ENCODE results near the gene TMED3. TPM values are rescaled to one million over a fixed set of nuclear protein-coding genes. Genes with fewer than 3 reads are reported as not detected.

The TMED3 gene
- total RNA-seq, 2 donors from 2014 or later = 140 to 220 TPM

DNA sequence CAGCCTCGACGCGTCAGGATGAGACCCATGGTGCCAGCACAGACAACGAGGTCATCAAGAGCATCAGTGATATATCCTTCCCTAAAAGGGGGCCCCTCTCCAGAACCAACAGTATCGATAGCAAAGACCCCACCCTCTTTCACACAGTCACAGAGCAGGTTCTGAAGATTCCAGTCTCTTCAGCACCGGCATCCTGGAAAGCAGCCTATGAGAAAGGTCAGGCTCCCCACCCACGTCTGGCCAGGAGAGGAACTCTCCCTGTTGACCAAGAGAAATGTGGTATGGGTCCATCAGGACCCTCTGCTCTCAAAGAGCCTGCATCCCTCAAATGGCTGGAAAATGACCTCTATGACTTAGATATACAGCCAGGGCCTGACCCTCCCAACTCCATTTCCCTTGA, 16.8 kb upstream of the TMED3 start:
- 63% methylated on average over 7 of the region's 7 CpGs for WGBS
- intact Hi-C loops (cut with DNase I) = no loop called here
- H3K9me3 ChIP-seq = no peaks in the 10 kb centered on the region

GRCh38 chr15:79296583-79296982, 14.3 kb upstream of the TMED3 start:
- intact Hi-C loops (cut with DNase I) = no loop called here
- no peak overlapping the region for H3K27ac ChIP-seq
- WGBS = 62% methylated on average over 4 of the region's 4 CpGs
- H3K36me3 ChIP-seq = no peaks in the 10 kb centered on the region
- TF ChIP-seq POLR2A (IDR thresholded peaks at IDR 0.05) (no peak), CTCF (IDR thresholded peaks at IDR 0.05) (no peak), POLR2AphosphoS5 (IDR thresholded peaks at IDR 0.05) (no peak)
- no peak overlapping the region for H3K4me3 ChIP-seq
- H3K27me3 ChIP-seq (replicated peaks; ENCODE audit: insufficient read depth) = no peaks in the 10 kb centered on the region
- no peak for DNase-seq (ENCODE audit: low spot score)
- no peaks in the 10 kb centered on the region for H3K4me1 ChIP-seq (replicated peaks)
- no peaks in the 10 kb centered on the region for H3K9me3 ChIP-seq

More for the DNA sequence above, 16.8 kb upstream of the TMED3 start:
- H3K4me3 ChIP-seq = no peak overlapping the region
- no peak for TF ChIP-seq POLR2A (IDR thresholded peaks at IDR 0.05)
- TF ChIP-seq POLR2AphosphoS5 (IDR thresholded peaks at IDR 0.05) = no peak
- TF ChIP-seq CTCF (IDR thresholded peaks at IDR 0.05) = no peak
- no peaks in the 10 kb centered on the region for H3K27me3 ChIP-seq (replicated peaks; ENCODE audit: insufficient read depth)
- no peaks in the 10 kb centered on the region for H3K4me1 ChIP-seq (replicated peaks)
- H3K27ac ChIP-seq = no peak overlapping the region
- H3K36me3 ChIP-seq = no peaks in the 10 kb centered on the region
- no peak for DNase-seq (ENCODE audit: low spot score)

DNA sequence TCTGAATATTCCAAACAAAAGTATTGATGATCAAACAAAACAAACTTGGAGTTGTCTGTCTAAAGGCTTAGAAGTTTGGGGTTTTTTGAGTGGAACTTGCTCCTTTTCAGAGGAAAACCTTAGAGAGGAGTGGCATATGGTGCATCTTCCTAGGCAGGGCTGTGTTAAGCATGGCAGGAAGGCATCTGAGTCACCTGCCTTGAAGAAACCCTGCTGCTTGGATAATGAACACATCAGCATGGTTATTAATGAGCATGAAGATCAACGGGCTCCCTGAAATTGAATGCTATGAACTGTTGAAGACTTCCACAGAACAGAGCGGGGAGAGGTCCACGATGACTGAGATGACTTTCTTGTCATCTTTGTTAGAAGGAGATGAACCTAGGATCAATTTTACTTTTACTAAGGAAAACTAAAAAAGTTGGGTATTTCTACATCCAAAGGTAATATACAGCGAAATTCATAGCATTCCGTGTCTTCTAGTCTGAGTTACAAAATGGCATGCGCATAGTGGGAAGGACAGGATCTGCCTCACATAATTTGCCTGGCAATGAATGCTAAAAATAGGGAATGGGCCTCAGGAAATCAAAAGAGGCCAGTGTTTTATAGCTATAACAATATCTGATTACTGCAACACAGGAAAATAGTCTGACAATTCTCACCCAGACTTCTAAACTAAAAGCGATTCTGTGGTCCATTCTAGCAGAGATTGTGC, 11.6 kb upstream of the TMED3 start:
- Histone ChIP-seq H3K27me3 (replicated peaks; ENCODE audit: insufficient read depth) (no peaks in the 10 kb centered on the region), H3K4me1 (replicated peaks) (no peaks in the 10 kb centered on the region), H3K36me3 (no peaks in the 10 kb centered on the region), H3K9me3 (no peaks in the 10 kb centered on the region), H3K4me3 (no peak overlapping the region), H3K27ac (no peak overlapping the region)
- TF ChIP-seq CTCF (IDR thresholded peaks at IDR 0.05) (no peak), POLR2A (IDR thresholded peaks at IDR 0.05) (no peak), POLR2AphosphoS5 (IDR thresholded peaks at IDR 0.05) (no peak)
- 86% methylated on average over 7 of the region's 7 CpGs for WGBS
- intact Hi-C loops (cut with DNase I) = no loop called here
- no peak for DNase-seq (ENCODE audit: low spot score)

DNA sequence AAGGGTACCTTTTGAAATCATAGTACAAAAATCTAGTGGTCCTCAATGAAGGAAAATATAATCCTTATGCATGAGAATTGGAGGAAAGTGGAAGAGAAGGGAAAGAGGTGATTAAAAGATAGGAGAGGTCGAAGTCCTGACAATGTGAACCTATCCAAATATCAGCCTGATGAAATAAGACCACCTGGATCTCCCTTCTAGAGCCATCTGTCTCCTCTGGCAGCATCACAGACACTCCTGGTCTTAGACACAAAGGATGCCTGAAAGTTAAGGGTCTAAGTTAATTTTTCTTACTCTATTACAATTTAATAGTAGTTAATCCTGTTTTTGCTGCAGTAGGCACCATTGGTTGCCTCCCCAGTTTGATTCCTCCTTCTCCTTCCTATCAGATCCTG, 11.1 kb upstream of the TMED3 start:
- no peak for DNase-seq (ENCODE audit: low spot score)
- no peaks in the 10 kb centered on the region for H3K4me1 ChIP-seq (replicated peaks)
- 78% methylated on average over 1 of the region's 1 CpG for WGBS
- H3K27ac ChIP-seq = no peak overlapping the region
- no peak overlapping the region for H3K4me3 ChIP-seq
- intact Hi-C loops (cut with DNase I) = no loop called here
- no peaks in the 10 kb centered on the region for H3K9me3 ChIP-seq
- H3K27me3 ChIP-seq (replicated peaks; ENCODE audit: insufficient read depth) = no peaks in the 10 kb centered on the region
- no peaks in the 10 kb centered on the region for H3K36me3 ChIP-seq
- TF ChIP-seq POLR2A (IDR thresholded peaks at IDR 0.05) (no peak), CTCF (IDR thresholded peaks at IDR 0.05) (no peak)

DNA sequence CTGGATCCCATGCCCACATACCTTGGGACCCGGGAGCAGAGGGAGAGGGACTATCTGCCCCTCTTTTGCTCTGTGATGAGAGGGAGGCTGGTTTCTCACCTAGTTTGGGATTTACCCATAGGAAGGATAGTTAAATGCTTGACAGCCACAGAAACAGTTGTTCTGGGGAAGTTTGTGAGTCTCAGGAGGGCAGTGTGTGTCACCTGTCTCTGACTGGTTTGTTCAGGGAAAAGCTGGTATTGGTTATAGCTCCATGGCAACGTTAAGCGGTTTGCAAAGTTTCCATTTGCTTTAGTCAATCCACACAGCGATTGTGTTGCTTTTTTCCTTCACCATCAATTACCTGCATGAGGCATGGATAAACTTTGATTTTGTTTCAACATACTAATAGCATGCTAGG, 3.7 kb upstream of the TMED3 start:
- Histone ChIP-seq H3K9me3 (no peaks in the 10 kb centered on the region), H3K36me3 (no peaks in the 10 kb centered on the region), H3K27me3 (replicated peaks; ENCODE audit: insufficient read depth) (no peaks in the 10 kb centered on the region), H3K4me1 (replicated peaks) (no peaks in the 10 kb centered on the region), H3K4me3 (no peak overlapping the region), H3K27ac (no peak overlapping the region)
- intact Hi-C loops (cut with DNase I) = no loop called here
- DNase-seq (ENCODE audit: low spot score) = no peak
- 42% methylated on average over 4 of the region's 4 CpGs for WGBS
- no peak for TF ChIP-seq CTCF (IDR thresholded peaks at IDR 0.05)
- no peak for TF ChIP-seq POLR2A (IDR thresholded peaks at IDR 0.05)
- no peak for TF ChIP-seq POLR2AphosphoS5 (IDR thresholded peaks at IDR 0.05)

All from prostate gland (tissue), 2 donors.